ENCODE measurements around the gene CNIH4. TPM values are rescaled to one million over a fixed set of nuclear protein-coding genes. Genes with fewer than 3 reads are reported as not detected.

CNIH4 gene
- total and polyA plus RNA-seq, 10 of the 15 experiments (the other 5 are each of a cell fraction or from before 2014, with no cell fraction given) = 23.2 to 173 (median 51.4) TPM

DNA sequence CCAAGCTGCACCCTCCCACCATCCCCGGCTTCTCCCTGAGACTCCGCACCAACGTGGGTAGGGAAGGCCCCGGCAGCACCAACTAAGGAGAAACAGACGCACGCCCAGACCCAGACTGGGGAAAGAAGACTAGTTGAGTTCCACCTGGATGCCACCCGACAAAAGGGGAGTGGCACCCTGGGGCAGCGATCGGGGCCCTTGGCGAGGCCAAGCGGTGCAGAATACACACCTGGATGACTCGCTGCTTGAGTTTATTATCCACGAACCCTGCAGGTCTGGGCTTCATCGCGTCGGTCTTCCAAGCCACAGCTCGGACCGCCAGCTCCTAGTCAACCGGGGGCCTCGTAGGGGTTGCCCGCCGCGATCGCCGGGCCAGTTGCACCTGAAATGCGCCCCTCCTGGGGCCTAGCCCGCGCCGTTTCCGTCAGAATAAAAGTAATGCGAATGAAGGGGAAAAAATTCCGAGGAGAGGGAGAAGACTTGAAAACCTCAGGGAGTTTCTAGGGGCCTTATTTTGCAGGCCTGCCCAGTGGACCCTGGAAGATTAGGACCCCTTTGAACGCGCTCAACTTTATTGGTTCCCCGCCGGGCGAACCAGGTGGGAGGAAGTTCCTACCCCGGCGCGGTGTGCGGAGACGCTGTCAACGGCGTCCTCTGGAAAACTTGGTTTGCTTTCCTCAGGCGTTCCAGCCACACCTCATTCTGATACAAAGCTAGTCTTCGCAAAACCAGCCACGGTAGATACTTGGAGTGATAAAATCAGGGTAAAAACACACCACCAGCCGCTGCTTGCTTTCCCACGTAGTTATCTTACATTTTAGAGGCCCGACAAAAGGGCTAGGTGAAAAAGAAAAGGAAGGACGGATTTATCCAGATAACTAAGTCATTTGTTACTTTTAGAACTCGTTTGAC, 26.6 kb upstream of the CNIH4 start, which contains the start of gene NVL (continued):
- TF ChIP-seq, protein P1, sequence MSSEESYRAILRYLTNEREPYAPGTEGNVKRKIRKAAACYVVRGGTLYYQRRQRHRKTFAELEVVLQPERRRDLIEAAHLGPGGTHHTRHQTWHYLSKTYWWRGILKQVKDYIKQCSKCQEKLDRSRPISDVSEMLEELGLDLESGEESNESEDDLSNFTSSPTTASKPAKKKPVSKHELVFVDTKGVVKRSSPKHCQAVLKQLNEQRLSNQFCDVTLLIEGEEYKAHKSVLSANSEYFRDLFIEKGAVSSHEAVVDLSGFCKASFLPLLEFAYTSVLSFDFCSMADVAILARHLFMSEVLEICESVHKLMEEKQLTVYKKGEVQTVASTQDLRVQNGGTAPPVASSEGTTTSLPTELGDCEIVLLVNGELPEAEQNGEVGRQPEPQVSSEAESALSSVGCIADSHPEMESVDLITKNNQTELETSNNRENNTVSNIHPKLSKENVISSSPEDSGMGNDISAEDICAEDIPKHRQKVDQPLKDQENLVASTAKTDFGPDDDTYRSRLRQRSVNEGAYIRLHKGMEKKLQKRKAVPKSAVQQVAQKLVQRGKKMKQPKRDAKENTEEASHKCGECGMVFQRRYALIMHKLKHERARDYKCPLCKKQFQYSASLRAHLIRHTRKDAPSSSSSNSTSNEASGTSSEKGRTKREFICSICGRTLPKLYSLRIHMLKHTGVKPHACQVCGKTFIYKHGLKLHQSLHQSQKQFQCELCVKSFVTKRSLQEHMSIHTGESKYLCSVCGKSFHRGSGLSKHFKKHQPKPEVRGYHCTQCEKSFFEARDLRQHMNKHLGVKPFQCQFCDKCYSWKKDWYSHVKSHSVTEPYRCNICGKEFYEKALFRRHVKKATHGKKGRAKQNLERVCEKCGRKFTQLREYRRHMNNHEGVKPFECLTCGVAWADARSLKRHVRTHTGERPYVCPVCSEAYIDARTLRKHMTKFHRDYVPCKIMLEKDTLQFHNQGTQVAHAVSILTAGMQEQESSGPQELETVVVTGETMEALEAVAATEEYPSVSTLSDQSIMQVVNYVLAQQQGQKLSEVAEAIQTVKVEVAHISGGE (CRISPR knock-in tag; IDR thresholded peaks at IDR 0.05) = peak; percentile 83
- TF ChIP-seq ZZZ3 (IDR thresholded peaks at IDR 0.05; ENCODE audit: control insufficient read depth, insufficient read length, low read depth) (no peak), RAD51 (IDR thresholded peaks at IDR 0.05) (no peak), YY1 (IDR thresholded peaks at IDR 0.05; ENCODE audit: low read depth, low read length) (peak; percentile 83), EP300 (IDR thresholded peaks at IDR 0.05; ENCODE audit: borderline replicate concordance in 1 of 2, control insufficient read depth in 1 of 2, low read depth in 2 of 2, low read length in 2 of 2) (no peak), SMARCA5 (IDR thresholded peaks at IDR 0.05) (0 out of 2 replicates have a peak, but pooled peaks have one; percentile 21)
- TF ChIP-seq, protein P2, sequence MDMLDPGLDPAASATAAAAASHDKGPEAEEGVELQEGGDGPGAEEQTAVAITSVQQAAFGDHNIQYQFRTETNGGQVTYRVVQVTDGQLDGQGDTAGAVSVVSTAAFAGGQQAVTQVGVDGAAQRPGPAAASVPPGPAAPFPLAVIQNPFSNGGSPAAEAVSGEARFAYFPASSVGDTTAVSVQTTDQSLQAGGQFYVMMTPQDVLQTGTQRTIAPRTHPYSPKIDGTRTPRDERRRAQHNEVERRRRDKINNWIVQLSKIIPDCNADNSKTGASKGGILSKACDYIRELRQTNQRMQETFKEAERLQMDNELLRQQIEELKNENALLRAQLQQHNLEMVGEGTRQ (IDR thresholded peaks at IDR 0.05; ENCODE audit: borderline replicate concordance, low read depth, low read length) = no peak
